Progenitor cell of endocrine pancreas (in vitro differentiated cells): ENCODE results near the gene SCFD1. TPM values are rescaled to one million over a fixed set of nuclear protein-coding genes. Genes with fewer than 3 reads are reported as not detected.

Experiments
- DNase-seq: peaks from one replicate; pipeline ENCODE4 v3.0.0; 2021; ENCODE audit warnings: low spot score; ENCODE audit not compliant: unreplicated experiment
- H3K27ac Mint-ChIP-seq: 2 replicates; pipeline ENCODE4 v1.8.0; 2021; ENCODE audit warnings: mild to moderate bottlenecking, moderate library complexity, mixed read lengths
- H3K27me3 Mint-ChIP-seq: 2 replicates; pipeline ENCODE4 v1.8.0; 2021; ENCODE audit warnings: mixed read lengths
- H3K36me3 Mint-ChIP-seq: 2 replicates; pipeline ENCODE4 v1.8.0; 2022; ENCODE audit warnings: mixed read lengths; ENCODE audit not compliant: insufficient read depth
- H3K4me1 Mint-ChIP-seq: 2 replicates; pipeline ENCODE4 v1.8.0; 2021; ENCODE audit warnings: low read depth, mixed read lengths
- H3K4me3 Mint-ChIP-seq: 2 replicates; pipeline ENCODE4 v1.8.0; 2021; ENCODE audit warnings: low read depth, mild to moderate bottlenecking, moderate library complexity, mixed read lengths
- H3K9me3 Mint-ChIP-seq: 2 replicates; pipeline ENCODE4 v1.8.0; 2021; ENCODE audit warnings: low read depth, mixed read lengths
- total RNA-seq: library from RNA; stranded (reverse); gene quantifications from 2 replicates; pipeline ENCODE4 v1.2.1, GENCODE V29; 2021
- TF ChIP-seq, protein P1 (sequence below): fragments of 200-600 bp; sonication (generic); IDR thresholded peaks from one replicate; pipeline ENCODE4 v1.5.0; 2021; ENCODE audit warnings: antibody characterized with exemption, mild to moderate bottlenecking; ENCODE audit not compliant: unreplicated experiment

Gene SCFD1
- total RNA-seq, 1 donor from 2014 or later: 97.6 TPM

DNA sequence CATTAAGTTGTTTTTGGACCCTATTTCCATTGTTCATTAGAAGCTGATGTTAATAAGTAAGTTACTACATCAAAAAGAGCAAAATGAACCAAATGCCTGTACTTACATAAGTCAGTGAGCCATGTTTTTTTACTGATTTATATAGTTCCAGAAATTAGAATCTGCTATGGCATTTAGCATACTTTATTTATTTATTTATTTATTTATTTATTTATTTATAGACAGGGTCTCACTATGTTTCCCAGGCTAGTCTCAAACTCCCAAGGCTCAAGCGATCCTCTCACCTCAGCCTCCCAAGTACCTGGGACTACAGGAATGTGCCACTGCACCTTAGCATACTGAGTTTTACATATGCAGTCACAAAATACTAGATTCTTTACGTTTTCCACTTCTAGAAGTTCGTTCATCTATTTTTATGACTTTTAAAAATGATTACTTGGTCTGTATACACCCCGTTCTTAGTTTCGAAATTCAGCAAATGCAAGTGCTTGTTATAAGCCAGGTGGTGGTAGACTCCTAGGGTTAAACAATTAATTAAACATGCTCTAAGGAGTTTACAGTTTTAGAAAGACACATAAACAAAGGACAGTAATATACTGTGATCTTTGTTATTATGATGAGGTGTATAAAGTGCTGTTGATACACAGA is 69.8 kb downstream of the SCFD1 start:
- TF ChIP-seq, protein P1, sequence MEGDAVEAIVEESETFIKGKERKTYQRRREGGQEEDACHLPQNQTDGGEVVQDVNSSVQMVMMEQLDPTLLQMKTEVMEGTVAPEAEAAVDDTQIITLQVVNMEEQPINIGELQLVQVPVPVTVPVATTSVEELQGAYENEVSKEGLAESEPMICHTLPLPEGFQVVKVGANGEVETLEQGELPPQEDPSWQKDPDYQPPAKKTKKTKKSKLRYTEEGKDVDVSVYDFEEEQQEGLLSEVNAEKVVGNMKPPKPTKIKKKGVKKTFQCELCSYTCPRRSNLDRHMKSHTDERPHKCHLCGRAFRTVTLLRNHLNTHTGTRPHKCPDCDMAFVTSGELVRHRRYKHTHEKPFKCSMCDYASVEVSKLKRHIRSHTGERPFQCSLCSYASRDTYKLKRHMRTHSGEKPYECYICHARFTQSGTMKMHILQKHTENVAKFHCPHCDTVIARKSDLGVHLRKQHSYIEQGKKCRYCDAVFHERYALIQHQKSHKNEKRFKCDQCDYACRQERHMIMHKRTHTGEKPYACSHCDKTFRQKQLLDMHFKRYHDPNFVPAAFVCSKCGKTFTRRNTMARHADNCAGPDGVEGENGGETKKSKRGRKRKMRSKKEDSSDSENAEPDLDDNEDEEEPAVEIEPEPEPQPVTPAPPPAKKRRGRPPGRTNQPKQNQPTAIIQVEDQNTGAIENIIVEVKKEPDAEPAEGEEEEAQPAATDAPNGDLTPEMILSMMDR: no peak
- H3K4me1 Mint-ChIP-seq: peaks cover 15% of the 10 kb centered on the region
- no peak overlapping the region for H3K27ac Mint-ChIP-seq
- H3K27me3 Mint-ChIP-seq: no peaks in the 10 kb centered on the region
- H3K9me3 Mint-ChIP-seq: no peaks in the 10 kb centered on the region
- peaks cover 5% of the 10 kb centered on the region for H3K36me3 Mint-ChIP-seq
- H3K4me3 Mint-ChIP-seq: no peak overlapping the region
- DNase-seq: no peak

DNA sequence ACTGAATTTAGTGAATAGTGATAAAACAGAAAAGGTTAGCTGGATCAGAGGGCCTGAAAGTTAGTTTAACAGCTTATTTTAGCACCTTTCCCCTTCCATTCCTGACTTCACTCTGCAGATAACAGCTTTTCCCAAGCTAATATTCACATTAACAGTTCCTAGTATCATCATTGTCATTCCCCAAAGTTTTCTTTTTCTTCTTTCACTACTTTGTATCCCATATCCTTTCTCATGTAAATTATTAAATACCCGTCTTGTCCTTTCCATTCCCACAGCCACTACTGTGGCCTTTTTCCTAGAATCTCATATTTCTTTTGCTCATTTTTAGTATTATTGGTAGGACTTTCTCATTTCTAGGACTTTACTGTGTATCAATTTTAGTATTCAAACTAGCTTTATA is 70.5 kb downstream of the SCFD1 start:
- TF ChIP-seq, protein P1: no peak
- Mint-ChIP-seq H3K9me3 (no peaks in the 10 kb centered on the region), H3K4me3 (no peak overlapping the region), H3K27me3 (no peaks in the 10 kb centered on the region), H3K27ac (no peak overlapping the region), H3K4me1 (peaks cover 15% of the 10 kb centered on the region), H3K36me3 (peaks cover 5% of the 10 kb centered on the region)
- DNase-seq: no peak

DNA sequence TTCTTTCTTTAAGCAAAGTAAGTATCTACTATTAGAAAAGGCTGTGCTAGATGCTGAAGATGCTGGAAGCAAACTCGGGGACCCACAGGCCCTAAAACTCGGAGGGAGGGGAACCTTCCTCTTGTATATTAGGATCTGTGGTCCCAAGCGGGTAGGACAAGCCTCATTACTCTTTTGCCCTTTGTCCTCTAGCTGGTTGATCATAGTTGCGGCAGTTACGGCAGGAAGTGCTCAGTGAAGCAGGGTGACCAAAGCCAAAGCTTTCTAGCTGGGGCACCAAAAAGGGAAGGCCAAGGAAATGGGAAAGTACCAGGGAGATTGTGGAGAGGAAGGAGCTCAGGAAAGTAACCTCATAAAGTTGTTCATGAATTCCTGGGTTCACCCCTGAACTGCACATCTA is 76.3 kb downstream of the SCFD1 start:
- H3K27ac Mint-ChIP-seq: no peak overlapping the region
- DNase-seq: no peak
- TF ChIP-seq, protein P1: no peak
- H3K4me1 Mint-ChIP-seq: no peaks in the 10 kb centered on the region
- H3K9me3 Mint-ChIP-seq: no peaks in the 10 kb centered on the region
- no peak overlapping the region for H3K4me3 Mint-ChIP-seq
- peaks cover 8% of the 10 kb centered on the region for H3K36me3 Mint-ChIP-seq
- no peaks in the 10 kb centered on the region for H3K27me3 Mint-ChIP-seq

DNA sequence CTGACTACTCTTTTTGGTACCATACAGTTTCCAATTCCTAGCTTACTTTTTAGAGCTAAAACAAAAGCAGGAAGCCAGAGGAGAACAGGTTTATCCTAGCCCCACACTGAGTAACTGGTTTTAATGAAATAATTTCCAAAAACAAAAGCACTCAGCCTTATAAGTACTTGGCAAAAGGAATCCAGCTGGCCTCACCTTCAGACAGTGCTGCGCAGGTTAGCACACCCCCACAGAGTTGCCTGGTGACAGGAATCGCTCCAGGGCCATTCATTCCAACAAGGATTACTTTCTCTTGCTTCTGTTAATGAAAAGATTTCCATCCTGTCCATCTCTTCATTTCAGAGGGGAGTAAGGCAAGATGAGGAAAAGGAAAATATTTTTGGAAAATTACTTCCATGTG is 84.6 kb downstream of the SCFD1 start:
- H3K4me3 Mint-ChIP-seq: no peak overlapping the region
- H3K4me1 Mint-ChIP-seq: no peaks in the 10 kb centered on the region
- no peaks in the 10 kb centered on the region for H3K9me3 Mint-ChIP-seq
- no peak for DNase-seq
- no peak overlapping the region for H3K27ac Mint-ChIP-seq
- no peaks in the 10 kb centered on the region for H3K27me3 Mint-ChIP-seq
- TF ChIP-seq, protein P1: no peak
- H3K36me3 Mint-ChIP-seq: peaks cover 13% of the 10 kb centered on the region

DNA sequence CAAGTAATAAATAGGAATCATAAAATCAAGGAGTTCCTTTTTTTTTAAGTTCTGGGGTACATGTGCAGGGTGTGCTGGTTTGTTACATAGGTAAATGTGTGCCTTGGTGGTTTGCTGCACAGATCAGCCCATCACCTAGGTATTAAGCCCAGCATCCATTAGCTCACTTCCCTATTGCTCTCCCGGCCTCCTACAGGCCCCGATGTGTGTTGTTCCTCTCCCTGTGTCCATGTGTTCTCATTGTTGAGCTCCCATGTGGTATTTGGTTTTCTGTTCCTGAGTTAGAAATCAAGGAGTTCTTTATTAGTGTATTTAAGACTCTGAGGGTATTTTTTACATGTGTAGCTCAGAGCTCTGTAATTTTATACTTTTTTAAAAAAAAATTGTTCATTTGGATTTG is 86.0 kb downstream of the SCFD1 start:
- Mint-ChIP-seq H3K4me1 (peaks cover 4% of the 10 kb centered on the region), H3K4me3 (no peak overlapping the region), H3K27ac (peak overlapping the region; percentile 8), H3K36me3 (peaks cover 16% of the 10 kb centered on the region), H3K9me3 (no peaks in the 10 kb centered on the region), H3K27me3 (no peaks in the 10 kb centered on the region)
- no peak for DNase-seq
- TF ChIP-seq, protein P1: no peak
